ENCODE results near the gene GZF1. TPM values are rescaled to one million over a fixed set of nuclear protein-coding genes. Genes with fewer than 3 reads are reported as not detected.
A peak's percentile ranks its signal among the peaks of the same experiment; 100 is the strongest.

GZF1 gene
- 10 to 100 TPM; 12.9 to 18.7 TPM for total RNA-seq
- long read RNA-seq, full-length matches to known transcripts, result 4 of 16 reads
- long read RNA-seq, partial matches to known transcripts, result 1 of 16 reads
- long read RNA-seq, other reads (novel, unspliced or antisense), result 11 of 16 reads

DNA sequence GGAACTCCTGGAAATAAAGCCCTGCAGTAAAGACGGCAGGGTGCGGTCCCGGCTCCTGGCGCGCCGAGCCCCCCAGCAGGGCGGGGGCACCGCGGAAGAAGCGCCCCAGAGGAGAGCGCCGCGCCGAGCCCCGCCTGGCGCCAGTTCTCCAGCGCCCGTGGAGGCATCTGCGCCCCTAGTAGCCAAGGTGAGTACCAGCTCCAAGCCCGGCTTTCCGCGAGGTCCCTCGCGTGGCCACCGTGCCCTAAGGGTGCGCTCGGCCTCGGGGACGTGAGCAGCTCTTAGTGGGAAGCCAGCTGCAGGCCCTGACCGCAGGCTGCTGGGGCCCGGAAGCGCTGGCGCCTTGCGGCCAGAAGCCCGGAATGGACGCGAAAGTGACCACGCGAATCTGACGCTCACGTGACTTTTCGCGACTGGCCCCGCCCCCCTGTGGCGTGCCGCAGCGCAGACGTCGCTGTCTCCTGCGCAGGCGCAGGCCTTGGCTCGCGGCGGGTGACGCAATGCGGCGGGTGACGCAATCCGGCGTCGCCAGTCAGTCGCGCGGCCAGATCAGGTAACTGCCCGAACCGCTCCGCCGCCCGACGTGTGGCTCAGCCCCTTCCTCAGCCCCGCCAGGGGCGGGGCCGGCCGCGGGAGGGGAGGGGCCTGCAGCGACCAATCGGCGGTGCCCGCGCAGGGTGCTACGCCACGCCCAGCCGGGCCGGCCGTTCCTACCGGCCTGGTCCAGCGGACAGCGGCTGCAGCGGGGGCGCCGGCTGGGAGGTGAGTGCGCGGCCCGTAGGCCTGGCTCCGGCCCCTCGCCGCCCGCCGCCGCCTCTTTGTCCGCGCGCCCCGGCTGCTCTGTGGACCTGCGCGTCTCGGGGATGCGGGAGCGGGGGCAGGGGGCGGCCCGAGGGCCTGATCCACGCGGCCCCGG, at the start of gene GZF1:
Gene GZF1, plus strand, starts transcription at position 707 of the 916 bp plus-strand sequence. CDS start 2,202 bp downstream, outside the sequence.
- intact Hi-C loops (cut with DNase I), result loop anchor here in 1 of 2 donors (10.0 kb wide), 1 partner anchor 273 kb away; the partner anchor contains the start of gene CST3
- peak; percentile 93 to 94 for ATAC-seq
- peak; percentile 98 for DNase-seq

DNA sequence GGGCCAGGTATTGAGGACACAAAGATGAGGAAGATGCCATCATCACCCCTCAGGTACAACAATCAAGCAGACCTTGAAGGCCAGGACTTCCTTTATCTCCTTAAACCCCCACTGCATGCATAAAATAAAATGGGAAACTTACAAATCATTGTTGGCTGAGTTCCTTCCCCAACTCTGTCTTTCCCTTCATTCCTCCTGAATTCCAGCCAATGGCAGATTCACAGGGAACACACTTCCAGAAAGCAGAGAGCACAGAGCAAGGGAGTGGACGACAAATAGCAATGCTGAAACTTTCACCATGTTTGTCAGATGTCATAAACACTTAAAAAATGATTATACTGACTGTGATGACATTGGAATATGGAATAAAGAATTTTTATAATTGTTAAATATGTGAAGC, 48.7 kb upstream of the GZF1 start:
- no peak for ATAC-seq
- no peak for DNase-seq
- intact Hi-C loops (cut with DNase I), result no loop called here

DNA sequence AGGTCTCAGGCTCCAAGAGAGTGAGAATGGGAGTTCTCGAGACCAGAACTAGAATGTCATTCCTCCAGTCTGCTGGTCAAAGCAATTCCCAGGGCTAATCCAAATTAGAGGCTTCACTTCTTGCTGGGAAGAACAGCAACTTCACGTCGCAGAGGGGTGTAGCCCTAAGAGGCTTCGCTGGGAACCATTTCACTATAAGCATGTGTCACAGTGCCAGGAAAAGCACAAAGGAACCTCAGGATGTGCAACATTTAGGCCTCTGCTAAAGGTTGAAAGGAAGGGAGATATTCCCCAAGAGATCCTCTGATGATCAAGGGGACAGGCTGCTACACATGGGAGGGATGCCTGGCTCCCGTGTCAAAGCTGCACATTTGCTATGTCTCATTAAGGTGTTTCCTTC, 47.3 kb upstream of the GZF1 start:
- ATAC-seq (no peak), DNase-seq (no peak)
- intact Hi-C loops (cut with DNase I), result no loop called here

DNA sequence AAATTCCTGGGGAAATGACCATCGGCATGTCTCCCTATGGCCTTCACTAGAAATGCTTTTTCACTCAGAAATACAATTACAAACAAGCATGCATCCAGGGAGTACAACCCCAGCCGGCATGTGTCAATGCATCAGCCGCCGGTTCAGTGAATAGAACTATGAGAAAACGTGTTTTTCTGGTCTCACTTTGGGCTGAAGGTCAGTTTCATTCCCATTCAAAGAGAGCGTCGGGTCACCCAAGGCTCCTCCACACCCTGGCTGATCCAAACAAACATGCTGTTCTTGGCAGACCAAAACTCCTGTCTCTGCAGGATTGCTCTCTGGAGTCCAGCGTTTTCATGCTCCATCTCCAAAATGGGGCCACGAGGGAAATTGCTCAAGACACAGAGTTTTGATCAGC, 46.9 kb upstream of the GZF1 start:
- intact Hi-C loops (cut with DNase I), result no loop called here
- DNase-seq, result no peak
- ATAC-seq, result peak; percentile 64 to 84

DNA sequence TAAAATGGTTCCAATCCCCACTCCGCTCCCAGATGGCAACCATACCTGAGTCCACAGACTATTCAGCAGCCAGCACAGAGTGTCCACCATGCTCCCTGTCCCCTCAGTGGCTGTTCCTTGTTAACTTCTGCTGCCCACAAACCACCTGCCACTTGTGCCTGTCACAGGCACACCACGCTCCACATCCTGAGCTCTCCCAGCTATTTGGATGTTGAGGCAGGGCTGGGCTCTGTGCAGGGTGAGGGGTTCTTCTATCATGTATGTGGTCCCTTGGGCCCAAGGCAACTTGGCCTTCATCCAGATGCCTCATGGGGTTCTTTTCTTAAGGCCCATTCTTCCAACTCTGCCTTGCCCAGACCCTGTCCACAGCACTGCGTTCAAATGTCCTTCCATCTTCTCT, 45.4 kb upstream of the GZF1 start:
- ATAC-seq (no peak), DNase-seq (no peak)
- intact Hi-C loops (cut with DNase I), result no loop called here

DNA sequence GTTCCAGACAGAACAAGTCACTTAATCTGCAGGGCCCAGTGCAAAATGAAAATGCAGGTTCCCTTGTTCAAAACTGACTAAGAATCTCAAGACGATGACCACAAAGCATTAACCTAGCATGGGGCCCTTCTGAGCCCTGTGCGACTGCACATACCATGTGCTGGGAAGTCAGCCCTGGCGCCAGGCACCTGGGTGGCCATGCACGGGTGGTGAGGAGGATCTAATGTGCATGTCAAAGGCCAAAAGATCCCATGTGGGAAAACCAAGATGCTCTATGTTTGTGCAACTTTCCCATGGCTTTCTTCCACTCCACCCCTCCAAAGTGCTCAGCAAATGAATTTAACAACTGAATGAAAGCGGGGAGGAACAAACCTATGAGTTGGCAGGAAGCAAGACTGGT, 44.9 kb upstream of the GZF1 start:
- DNase-seq (no peak), ATAC-seq (no peak)
- intact Hi-C loops (cut with DNase I), result no loop called here

DNA sequence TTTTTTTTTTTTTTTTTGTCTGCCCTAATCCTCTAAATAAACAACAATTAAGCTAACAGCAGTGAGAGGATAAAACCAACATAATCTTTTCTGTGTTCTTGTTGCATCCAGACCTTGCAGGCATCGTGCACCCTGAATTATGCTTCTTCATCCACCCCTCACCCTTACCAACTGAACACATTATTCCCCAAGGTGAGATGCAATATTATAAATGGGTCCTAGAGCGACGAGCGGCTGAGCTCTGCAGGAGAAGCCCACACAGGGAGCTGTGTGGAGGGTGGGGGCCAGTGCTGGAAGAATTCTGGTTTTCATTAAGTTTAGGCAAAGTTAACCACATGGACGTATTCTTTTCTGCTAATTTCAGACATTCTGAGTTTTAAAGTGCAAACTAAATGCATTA, 43.6 kb upstream of the GZF1 start:
- intact Hi-C loops (cut with DNase I), result no loop called here
- ATAC-seq (no peak), DNase-seq (no peak)

DNA sequence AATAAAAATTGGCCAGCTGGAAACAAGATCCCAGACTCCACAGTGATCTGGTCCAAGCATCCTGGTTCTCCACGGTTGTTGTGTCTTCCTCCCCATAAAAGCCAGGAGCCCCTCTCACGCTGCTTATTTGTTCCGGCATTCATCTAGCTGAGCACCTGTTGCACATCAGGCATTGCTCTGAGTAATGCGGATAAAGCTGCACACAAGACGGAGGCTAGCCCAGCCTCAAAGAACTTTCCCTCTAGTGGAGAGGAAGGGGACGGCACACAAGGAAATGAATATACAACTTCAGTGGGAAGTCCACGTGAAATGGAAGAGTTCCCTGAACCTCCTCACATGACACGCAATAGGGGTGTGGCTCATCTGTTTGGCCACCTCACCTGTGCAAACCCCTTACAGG, 41.7 kb upstream of the GZF1 start:
- no peak for DNase-seq
- ATAC-seq, result no peak
- intact Hi-C loops (cut with DNase I), result no loop called here

DNA sequence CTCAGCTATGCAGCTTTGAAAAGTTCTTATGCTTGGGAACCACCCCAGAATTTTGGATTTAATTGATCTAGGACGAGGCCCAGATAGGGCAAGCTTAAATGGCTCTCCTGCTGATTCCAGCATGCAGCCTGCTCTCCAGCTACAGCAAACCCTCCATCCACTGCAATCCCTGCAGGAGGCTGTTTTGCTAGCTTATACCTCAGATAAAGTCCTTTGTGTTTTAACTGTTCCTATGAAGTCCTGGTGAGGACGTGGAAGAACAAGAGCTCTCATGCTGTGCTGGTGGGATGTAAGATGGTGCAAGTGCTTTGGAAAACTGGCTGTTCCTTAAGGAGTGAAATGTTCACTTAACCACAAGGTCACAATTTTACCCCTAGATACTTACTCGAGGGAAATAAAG, 36.9 kb upstream of the GZF1 start:
- ATAC-seq, result no peak
- intact Hi-C loops (cut with DNase I), result no loop called here

DNA sequence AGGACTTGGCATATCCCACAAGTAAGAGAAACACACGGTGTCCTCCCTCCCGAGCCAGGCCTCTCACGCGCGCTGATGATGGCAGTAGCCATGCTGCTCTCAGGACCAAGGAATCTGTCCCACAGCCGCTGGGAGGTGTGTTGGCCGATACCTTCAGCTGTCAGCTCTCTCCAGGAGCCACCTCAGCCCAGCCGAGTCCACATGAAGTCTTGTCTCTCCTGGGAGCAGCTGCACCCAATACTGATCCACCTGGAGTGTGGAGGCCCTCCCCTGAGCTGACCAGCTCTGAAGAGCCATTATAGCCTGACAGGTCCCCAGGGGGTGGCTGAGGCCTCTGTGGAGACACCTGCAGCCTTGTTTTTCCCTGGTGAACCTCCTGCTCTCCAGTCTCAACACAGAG, 35.2 kb upstream of the GZF1 start:
- DNase-seq (no peak), ATAC-seq (no peak)
- intact Hi-C loops (cut with DNase I), result no loop called here

More for the DNA sequence above, 36.9 kb upstream of the GZF1 start:
- no peak for DNase-seq

DNA sequence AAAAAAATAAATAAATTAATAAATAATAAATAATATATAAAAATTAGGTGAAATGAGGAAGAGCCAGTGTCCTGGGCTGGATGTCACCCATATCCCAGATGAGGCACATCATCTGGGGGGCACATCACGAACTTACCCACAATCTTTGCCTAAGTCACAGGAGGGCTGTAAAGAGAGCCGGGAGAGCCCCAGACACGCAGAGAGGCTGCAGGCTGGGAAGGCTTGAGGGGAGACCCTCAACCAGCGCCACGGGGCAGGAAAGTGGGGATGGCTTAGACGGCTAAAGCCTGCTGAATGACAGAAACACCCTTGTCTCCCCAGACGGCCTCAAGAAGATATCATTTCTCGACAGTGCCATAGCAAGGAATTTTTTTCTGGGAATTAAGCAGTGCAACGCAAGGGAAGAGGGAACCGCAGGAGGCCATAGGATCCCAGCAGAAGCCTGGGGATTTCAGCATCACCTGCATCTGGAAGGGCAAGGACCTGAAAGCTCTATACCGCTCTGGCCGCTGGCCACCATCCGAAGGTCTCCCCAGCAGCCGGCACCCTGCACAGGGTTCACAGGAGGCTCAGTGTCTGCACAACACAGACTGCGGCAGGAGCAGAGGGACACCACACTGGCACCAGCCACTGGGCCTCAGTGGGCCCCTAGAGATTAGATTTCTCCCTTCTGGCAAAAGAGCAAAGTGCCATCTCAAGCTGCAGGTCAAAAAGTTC, 34.2 kb upstream of the GZF1 start:
- no peak for DNase-seq
- intact Hi-C loops (cut with DNase I), result no loop called here
- ATAC-seq, result no peak

DNA sequence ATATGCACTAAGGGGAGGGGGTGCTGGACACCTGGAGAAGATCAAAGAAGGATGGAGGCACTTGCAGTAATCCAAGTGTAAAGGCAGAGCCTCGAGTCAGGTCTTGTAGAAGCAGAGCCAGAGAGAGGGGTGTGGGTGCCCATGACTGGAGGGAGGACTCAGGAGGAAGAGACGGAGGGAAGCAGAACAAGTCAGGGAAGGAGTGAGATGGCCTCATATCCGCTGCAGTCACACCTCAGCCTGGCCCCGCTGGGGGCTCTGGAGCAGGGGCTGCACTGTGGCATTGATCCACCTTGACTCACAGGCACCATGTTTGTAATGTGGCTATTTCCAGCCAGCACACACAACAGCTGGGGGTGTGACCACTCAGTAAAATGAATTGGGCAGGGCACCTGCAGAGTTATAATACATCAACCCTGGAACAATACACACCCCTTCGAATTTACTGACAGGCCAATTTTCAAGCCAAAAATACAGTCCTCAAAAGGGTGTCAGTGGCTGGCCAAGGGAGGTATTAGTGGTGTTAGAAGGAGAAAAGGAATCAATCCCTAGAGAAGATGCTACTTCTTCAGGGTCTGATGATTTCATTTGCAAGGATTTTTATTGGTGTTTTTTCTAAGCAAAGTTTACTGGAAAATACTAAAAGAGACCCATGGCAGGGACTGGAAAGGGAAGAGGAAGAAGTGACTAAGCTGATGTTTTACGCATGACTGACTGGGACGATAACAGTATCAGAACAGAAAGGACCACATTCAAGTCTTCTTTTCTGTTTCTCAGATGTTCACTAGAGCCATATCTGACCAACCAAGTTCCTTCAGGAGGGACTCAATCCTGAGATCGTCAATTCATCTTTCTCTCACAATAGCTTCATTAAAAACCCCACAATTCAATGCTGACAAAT, 30.3 kb upstream of the GZF1 start:
- no peak for DNase-seq
- ATAC-seq, result peak in 1 of 2 donors; percentile 30
- intact Hi-C loops (cut with DNase I), result loop anchor here in 1 of 2 donors (10.0 kb wide), 1 partner anchor 77 kb away; no protein-coding TSS in a partner anchor

DNA sequence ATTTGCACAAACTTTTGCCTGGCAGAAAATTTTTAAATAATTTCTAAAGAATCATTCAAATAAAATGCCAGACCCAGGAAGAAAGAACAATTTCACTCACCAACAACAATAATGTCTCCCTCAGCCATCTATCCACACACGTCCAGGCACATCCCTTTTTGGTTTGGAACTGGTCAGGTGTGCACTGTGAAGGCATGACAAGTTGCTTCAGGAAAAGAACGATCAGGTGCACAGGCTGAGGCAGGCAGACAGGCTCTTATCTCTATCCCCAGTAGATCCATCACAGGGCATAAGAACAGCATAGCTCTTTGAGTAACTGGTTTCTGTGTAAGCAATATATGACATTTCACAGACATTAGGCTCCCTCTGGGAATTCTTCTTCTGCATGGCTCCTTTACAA, 29.5 kb upstream of the GZF1 start:
- DNase-seq, result no peak
- intact Hi-C loops (cut with DNase I), result loop anchor here in 1 of 2 donors (10.0 kb wide), 1 partner anchor 78 kb away; no protein-coding TSS in a partner anchor
- no peak for ATAC-seq

DNA sequence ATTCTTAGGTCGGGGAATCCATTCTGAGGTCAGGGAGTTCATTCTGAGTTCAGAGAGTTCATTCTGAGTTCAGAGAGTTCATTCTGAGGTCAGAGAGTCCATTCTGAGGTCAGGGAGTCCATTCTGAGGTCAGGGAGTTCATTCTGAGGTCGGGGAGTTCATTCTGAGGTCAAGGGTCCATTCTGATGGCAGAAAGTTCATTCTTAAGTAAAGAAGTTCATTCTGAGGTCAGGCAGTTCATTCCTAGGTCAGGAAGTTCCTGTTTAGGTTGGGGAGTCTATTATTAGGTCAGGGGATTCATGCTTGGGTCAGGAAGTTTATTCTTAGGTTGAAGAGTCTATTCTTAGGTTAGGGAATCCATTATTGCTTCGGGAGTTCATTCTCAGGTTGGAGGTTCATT, 27.9 kb upstream of the GZF1 start:
- DNase-seq (no peak), ATAC-seq (no peak)
- intact Hi-C loops (cut with DNase I), result loop anchor here in 1 of 2 donors (10.0 kb wide), 1 partner anchor 79 kb away; no protein-coding TSS in a partner anchor

DNA sequence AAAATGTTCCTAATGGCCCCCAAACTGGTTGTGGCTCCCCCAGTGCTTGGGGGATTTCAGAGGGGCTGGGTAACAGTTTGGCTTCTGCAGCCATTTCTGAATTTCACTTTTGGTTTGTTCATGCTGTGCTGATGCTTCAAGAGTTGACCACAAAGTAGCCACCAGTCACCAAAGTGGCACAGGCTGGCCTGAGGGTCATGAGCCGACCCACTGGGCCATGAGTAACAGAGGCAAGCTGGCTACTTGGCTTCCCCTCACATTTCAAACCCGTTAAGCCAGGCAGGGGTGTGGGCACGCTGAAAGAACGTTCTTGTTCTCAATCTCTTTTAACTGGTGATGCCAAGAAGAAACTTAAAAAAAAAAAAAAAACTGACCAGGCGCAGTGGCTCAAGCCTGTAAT, 26.5 kb upstream of the GZF1 start:
- ATAC-seq (no peak), DNase-seq (no peak)
- intact Hi-C loops (cut with DNase I), result loop anchor here in 1 of 2 donors (10.0 kb wide), 1 partner anchor 81 kb away; no protein-coding TSS in a partner anchor

DNA sequence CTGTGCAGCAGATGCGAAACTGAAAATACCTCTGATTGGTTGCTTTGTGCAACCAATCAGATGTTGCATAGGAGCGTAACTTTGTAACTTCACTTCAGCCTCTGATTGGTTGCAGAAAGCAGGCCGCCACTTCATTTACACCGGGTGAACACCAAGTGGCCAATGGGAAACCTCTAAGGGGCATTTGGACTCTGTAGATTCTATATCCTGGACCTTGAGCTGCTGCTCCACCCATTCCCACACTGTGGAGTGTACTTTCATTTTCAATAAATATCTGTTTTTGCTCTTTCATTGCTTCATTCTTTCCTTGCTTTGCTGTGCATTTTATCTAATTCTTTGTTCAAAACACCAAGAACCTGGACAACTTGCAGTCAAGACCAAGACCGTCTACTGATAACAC, 25.5 kb upstream of the GZF1 start:
- ATAC-seq (no peak), DNase-seq (no peak)
- intact Hi-C loops (cut with DNase I), result loop anchor here in 1 of 2 donors (10.0 kb wide), 1 partner anchor 82 kb away; no protein-coding TSS in a partner anchor

DNA sequence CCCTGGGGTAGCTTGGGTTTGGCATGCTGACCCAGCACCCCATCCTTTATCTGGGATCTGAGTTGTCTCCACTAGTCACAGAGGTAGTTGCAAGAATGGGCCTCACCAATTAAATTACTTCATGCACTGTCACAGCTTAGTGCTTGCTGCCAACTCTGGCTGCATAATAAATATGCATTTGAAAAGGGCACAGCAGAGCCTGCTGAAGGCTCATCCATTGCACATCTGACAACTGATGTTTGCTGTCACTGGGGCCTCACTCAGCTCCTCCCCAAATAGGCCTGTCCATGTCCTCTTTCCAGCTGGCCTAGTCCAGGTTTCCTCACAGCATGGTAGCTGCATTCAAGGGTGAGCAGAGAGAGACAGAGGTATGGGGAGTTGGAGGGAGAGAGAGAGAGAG, 24.7 kb upstream of the GZF1 start:
- no peak for ATAC-seq
- intact Hi-C loops (cut with DNase I), result loop anchor here in 1 of 2 donors (10.0 kb wide), 1 partner anchor 83 kb away; no protein-coding TSS in a partner anchor
- no peak for DNase-seq

DNA sequence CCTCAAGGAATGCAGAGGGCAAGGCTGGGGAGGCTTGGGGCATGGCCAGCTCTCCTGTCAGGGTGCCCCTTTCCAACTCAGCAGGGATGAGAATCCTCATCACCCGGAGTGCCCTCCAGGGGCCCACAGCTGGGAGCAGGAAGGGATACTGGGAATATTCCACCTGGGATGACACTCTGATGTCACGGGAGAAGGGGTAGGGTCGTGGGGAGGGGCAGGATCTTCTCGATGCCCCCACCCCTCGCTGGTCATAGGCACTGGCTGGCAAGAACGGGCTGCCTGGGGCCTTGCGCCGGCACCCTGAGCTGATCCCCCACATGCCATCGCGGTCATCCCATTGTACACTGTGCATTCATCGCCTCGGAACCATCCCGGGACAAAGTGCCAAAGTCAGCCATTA, 22.0 kb upstream of the GZF1 start:
- intact Hi-C loops (cut with DNase I), result loop anchor here (2.0 to 10.0 kb wide), 6 partner anchors 73 to 1003 kb away; no protein-coding TSS in a partner anchor
- ATAC-seq, result no peak
- no peak for DNase-seq

DNA sequence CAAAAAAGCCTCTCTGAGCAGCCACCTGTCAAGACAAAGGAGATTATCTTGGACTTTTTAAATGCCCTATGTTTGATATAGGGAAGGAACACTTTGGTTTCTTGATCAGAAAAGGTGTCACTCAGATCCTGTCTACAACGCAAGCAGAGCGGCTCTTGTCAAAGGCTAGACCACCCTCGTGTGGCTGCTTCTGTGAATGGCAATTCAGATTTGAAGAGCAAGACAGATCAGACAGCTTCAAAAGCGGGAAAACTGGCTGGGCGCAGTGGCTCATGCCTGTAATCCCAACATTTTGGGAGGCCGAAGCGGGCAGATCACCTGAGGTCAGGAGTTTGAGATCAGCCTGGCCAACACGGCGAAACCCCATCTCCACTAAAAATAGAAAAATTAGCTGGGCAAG, 21.5 kb upstream of the GZF1 start:
- intact Hi-C loops (cut with DNase I), result loop anchor here (5.0 to 10.0 kb wide), 4 partner anchors 73 to 1003 kb away; no protein-coding TSS in a partner anchor
- DNase-seq, result peak; percentile 77
- peak; percentile 81 for ATAC-seq
